Mucosa of descending colon (tissue), 3 donors: ENCODE results near the gene IFIT2. TPM values are rescaled to one million over a fixed set of nuclear protein-coding genes. Genes with fewer than 3 reads are reported as not detected.

Experiments used
- ATAC-seq: fragments of 200-7000 bp; cut with Tn5 transposase; one replicate; pipeline ENCODE4 v1.9.1; 2020; ENCODE audit warnings: mild to moderate bottlenecking, moderate library complexity
- DNase-seq, 3 donors: peaks; one replicate each; pipeline ENCODE4 v3.0.0-alpha.2; 2020
- H3K36me3 ChIP-seq: fragments of 200-600 bp; one replicate; pipeline ENCODE4 v1.8.0; 2021; ENCODE audit warnings: low read depth, mild to moderate bottlenecking
- H3K4me1 ChIP-seq: fragments of 200-600 bp; one replicate; pipeline ENCODE4 v1.8.0; 2021; ENCODE audit warnings: low read depth, mild to moderate bottlenecking
- H3K4me3 ChIP-seq: fragments of 200-600 bp; one replicate; pipeline ENCODE4 v1.8.0; 2021; ENCODE audit warnings: mild to moderate bottlenecking
- H3K9me3 ChIP-seq: fragments of 200-600 bp; one replicate; pipeline ENCODE4 v1.8.0; 2021; ENCODE audit warnings: mild to moderate bottlenecking
- intact Hi-C, 2 donors: fragments of 100-400 bp; cut with DNase I in 1 of 2; cut with micrococcal nuclease in 1 of 2; formaldehyde crosslinking; loops; one replicate each; pipeline versions ENCODE4 v1.11.0 to v1.11.1; 2022; cut with DNase I, micrococcal nuclease
- total RNA-seq, 3 donors: library from RNA; stranded (reverse); fragmentation: NEBNext Ultra II Directional in 2 of 3; extraction: Animal tissue kit (Norgen Biotek cat#: 25700) in 2 of 3; gene quantifications; one replicate each; pipeline versions ENCODE4 v1.2.1 to v1.2.4, GENCODE V29; 2021 to 2023
- TF ChIP-seq, protein P1 (sequence below): fragments of 200-600 bp; IDR thresholded peaks from one replicate; pipeline ENCODE4 v1.8.0; 2022; ENCODE audit warnings: antibody characterized with exemption, mild to moderate bottlenecking
- donor health status: DM: no; HTN: no; CAD: no; lungs with moderate emphysema.
- donor health status: DM: no; HTN: no; CAD: no.
- donor health status: DM: no; HTN: yes; CAD: no.

The IFIT2 gene
- total RNA-seq, 3 donors from 2014 or later: 6.9 to 7.6 (median 7.5) TPM

DNA sequence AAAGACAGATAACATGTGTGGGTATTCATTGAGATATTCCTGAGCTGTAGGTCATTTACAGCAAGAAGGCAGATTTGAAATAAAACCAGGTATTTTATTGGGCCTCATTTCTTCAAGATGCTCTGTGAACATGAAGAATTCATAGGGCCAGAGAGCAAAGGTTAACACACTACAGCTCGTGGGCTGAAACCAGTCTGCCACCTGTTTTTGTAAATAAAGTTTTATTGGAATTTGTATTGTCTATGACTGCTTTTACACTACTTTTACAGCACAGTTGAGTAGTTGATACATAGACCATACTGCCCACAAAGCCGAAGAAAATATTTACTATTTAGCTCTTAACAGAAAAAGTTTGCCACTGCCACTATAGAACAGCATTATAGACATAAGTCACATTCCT is 28.2 kb upstream of the IFIT2 start:
- TF ChIP-seq, protein P1, sequence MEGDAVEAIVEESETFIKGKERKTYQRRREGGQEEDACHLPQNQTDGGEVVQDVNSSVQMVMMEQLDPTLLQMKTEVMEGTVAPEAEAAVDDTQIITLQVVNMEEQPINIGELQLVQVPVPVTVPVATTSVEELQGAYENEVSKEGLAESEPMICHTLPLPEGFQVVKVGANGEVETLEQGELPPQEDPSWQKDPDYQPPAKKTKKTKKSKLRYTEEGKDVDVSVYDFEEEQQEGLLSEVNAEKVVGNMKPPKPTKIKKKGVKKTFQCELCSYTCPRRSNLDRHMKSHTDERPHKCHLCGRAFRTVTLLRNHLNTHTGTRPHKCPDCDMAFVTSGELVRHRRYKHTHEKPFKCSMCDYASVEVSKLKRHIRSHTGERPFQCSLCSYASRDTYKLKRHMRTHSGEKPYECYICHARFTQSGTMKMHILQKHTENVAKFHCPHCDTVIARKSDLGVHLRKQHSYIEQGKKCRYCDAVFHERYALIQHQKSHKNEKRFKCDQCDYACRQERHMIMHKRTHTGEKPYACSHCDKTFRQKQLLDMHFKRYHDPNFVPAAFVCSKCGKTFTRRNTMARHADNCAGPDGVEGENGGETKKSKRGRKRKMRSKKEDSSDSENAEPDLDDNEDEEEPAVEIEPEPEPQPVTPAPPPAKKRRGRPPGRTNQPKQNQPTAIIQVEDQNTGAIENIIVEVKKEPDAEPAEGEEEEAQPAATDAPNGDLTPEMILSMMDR: no peak
- Histone ChIP-seq H3K36me3 (no peaks in the 10 kb centered on the region), H3K9me3 (no peaks in the 10 kb centered on the region), H3K4me3 (no peak overlapping the region), H3K4me1 (no peaks in the 10 kb centered on the region)
- ATAC-seq (peak; percentile 76), DNase-seq (no peak)
- intact Hi-C loops: no loop called here

DNA sequence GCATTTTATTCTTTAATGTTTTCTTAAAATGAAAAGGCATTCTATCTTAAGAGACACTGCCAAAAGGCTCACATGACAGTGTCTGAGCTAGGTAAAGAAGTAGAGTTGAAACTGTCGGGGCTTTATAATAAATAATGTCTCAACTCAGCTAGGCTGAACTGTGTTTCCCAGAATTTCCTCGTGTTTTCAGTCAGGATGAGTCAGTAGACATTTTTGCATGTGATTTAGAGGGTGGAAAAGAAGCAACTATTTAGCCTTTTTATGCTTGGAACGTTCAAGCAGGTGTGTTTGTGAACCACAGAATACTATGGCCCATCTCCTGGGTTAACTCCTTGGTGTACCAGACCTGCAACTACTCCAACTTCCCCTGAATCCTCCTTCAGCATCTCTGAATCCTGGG is 26.9 kb upstream of the IFIT2 start:
- intact Hi-C loops: no loop called here
- H3K9me3 ChIP-seq: no peaks in the 10 kb centered on the region
- H3K36me3 ChIP-seq: no peaks in the 10 kb centered on the region
- TF ChIP-seq, protein P1: no peak
- no peak for DNase-seq
- no peak for ATAC-seq
- no peaks in the 10 kb centered on the region for H3K4me1 ChIP-seq
- H3K4me3 ChIP-seq: no peak overlapping the region

DNA sequence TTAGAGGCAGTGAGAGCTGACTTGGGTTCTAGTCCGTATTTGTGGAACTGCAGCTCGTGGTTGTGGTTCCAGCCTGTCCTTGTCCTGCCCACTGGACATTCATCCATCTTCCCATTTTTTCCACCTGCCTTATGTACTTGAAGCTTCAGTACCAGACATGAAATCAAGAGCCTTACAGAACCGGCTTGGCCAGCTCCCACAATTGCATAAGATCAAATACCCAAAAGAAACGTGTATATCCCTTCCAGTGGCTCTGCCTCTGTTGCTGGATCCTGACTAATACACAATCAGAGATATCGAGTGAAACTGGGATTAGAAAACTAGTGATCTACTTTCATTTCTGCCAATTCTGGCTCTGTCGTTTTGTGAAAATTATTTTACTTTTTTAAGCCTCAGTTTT is 26.5 kb upstream of the IFIT2 start:
- ATAC-seq: no peak
- H3K36me3 ChIP-seq: no peaks in the 10 kb centered on the region
- intact Hi-C loops: no loop called here
- no peak overlapping the region for H3K4me3 ChIP-seq
- no peaks in the 10 kb centered on the region for H3K4me1 ChIP-seq
- no peaks in the 10 kb centered on the region for H3K9me3 ChIP-seq
- TF ChIP-seq, protein P1: no peak
- DNase-seq: no peak

DNA sequence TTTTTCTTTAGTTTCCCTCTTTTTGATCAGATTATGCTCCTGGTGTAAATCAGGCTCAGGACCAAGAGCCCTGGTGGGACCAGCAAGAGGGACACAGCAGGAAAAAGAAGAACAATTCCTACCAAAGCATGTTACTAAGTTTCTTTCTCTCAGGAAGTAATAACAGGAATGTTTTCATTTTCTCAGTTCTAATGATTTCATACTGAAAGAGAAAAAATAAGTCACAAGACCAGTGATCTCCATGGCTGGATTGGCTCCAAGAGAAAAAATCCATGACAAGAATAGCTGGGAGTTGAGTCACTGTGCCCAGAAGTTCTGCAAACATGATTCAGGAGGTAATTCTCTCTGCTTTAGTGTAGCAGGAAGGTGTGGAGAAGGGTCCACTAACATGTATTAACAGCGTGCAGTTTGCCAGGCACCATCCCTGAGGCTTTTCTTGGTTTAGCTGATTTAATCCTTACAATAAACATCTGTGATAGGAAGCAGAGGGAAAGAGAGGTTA is 23.8 kb upstream of the IFIT2 start:
- Histone ChIP-seq H3K4me3 (no peak overlapping the region), H3K9me3 (no peaks in the 10 kb centered on the region), H3K4me1 (no peaks in the 10 kb centered on the region), H3K36me3 (no peaks in the 10 kb centered on the region)
- TF ChIP-seq, protein P1: no peak
- intact Hi-C loops: no loop called here
- peak in 1 of 3 donors; percentile 40 for DNase-seq
- peak; percentile 77 for ATAC-seq

DNA sequence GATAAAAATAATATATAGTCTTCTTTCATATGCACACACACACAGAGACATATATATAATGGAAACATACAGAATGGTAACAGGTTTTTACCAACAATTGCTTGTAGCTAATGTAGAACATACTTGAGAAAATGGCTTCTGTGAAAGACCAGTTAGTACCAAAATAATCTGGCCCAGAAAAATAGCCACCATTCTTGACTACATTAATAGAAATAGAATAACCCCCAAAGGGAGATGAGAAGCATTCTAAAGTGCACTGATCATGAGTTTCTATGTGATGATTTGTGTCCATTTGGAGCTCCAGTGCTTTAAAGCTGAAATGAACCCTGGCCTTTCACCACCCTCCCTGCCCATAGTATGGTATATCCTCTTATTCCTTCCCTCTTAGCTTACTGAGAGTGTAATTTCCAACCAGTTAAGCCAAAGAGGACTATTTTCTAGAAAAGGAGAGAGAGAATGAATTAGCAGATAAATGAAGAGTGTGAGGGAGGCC is 22.9 kb upstream of the IFIT2 start:
- intact Hi-C loops: no loop called here
- Histone ChIP-seq H3K4me1 (no peaks in the 10 kb centered on the region), H3K36me3 (no peaks in the 10 kb centered on the region), H3K4me3 (no peak overlapping the region), H3K9me3 (no peaks in the 10 kb centered on the region)
- TF ChIP-seq, protein P1: no peak
- ATAC-seq: no peak
- no peak for DNase-seq

DNA sequence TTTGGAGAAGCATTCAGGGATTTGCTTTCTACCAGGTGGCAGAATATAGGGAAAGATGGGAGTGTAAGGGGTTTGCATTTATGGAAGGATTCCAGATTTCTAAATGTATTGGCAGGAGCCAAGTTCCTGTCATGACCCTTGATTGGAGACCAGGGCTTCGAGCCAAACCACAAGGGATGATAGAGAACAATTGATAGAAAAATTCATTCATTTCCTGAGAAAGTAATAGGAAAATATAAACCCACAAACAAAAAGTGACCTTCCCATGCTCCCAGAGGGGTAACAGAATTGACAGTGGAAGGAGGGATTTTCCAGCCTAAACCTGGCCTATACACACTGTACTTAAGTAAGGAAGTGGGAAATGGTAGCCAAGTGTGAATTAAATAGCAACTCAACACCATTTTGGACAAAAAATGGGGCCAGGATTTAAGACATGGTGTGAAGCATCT is 22.4 kb upstream of the IFIT2 start:
- intact Hi-C loops: no loop called here
- Histone ChIP-seq H3K9me3 (no peaks in the 10 kb centered on the region), H3K4me1 (no peaks in the 10 kb centered on the region), H3K4me3 (no peak overlapping the region), H3K36me3 (no peaks in the 10 kb centered on the region)
- DNase-seq: no peak
- TF ChIP-seq, protein P1: no peak
- ATAC-seq: no peak
